GM18519 (cell line): ENCODE data around the gene NKD1.

Experiments
- ATAC-seq: cut with Tn5 transposase; IDR thresholded peaks from one replicate; pipeline ENCODE4 v1.9.1; 2021; ENCODE audit warnings: mild to moderate bottlenecking, moderate library complexity; ENCODE audit not compliant: unreplicated experiment, low FRiP score

Gene NKD1

DNA sequence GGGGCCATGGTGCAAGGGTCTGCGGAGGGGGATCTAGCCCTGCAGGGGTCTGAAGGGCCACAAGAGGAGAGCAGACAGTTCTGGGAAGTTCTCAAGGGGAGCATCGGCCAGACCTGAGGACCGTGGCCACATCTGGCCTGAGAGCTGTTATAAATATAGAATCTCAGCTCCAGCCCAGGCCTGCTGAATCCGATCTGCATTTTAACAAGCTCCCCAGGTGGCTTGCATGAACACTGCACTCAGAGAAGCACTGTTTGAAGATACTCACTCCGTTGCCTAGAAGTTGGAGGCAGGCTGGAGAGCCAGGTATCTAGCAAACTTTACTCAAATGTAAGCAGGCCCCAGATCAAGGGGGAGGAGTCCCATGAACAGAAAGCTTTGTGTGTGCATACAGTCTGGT lies 61.3 kb downstream of the NKD1 start:
- ATAC-seq: no peak

DNA sequence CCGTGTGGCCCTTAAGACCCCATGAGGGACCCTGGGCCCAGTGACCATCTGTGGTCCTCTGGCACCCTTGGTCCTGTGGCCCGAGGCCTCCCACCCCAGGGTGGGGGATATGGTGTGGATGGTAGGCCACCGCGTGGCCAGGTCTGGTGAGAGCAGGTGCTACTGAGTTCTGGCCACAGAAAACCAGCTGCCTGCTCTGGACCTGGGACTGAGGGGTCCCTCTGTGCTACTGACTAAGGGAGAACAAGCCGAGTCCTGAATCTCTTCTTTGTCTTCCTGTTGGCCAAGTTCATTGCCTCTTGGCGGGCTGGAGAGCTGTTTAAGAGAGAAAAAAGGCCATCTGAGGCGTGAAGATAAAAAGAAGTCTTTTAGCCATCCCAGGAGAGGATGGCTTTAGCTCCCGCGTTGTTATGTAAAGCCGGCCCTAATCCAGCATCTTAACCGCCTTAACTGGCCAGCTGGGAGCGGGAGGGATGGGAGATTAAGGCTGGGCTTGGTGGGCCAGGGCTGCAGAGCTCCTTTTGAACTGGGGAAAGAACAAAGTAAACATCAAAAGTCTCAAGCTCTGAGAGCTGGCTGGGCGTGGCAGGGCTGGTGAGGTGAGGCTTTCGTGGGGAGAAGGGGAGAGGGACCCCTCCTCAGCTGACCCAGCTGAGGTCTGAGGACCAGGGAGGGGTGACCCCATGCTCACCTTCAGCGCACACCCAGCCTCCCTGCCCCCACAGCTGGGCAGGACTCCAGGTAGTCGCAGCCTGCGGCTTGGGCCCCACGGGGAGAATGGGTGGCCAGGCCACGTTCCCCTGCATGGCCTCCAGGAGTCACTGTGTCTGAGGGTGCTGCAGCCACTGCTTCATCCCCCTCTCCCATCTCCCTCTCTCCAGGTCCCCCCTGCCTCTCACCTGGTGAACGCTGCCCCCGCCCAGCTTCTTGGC lies 62.4 kb downstream of the NKD1 start:
- ATAC-seq: no peak

DNA sequence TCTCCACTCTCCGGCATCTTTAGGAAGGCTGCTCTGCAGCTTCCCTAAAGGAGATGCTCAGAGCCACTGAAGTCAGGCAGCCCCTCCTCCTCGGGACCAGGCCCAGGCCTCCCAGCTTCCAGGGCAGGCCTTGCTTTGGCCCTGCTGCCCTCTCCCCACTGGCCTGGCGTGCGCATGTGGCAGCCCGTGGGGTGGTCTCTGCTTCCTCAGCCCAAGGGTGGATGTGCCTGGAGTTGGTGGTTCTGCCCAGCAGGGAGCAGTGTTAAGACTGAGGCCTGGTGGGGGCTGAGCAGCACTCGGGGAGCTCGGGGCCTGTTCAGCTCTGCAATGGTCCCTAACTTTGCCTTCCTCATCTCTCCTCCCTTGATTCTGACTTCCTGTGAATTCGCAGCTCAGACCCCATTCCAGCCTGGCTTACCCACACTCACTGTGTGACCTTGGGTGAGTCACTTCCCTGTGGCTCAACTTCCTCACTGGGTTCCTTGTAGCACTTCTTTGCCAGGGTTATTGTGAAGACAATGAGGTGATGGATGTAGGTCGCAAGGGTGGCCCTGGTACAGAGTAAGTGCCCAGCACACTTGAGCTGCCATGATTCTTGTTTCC lies 63.2 kb downstream of the NKD1 start:
- ATAC-seq: no peak

DNA sequence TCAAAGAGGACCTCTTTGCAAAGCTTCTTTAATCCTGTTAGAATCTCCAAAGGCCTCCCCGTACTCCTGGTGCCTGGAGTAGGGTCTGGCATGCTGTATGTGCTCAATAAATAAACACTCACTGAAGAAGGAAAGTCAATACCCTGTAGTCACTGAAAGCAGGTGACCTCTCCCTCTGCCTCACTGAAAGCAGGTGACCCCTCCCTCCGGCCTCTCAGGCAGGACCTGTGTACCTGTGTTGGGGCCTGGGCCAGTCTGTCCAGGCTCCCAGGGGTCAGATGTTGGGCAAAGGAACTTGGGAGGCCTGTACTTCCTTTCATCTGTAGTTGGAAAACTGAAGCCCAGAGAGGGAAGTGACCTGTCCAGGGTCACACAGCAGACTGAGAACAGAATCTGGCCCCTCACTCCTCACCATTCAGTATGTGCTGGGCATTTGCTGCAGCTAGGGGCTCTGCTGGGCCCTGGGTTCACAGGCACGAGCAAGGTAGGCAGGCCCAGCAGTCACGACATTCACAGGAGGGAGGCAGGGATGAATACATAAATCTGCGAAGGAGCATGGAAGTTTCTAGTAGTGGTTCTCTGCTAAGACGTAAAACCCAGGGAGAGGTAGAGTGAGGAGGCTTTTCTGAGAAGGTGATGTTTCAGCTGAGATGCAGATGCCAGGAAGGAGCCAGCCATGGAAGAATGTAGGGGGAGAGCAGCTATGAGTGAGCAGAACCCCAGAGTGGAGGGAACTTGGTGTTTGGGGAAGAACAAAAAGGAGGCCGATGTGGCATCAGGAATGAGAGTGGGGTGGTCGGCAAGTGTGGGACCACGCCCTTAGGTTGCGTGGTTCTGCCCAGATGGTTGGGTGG lies 64.0 kb downstream of the NKD1 start:
- ATAC-seq: no peak

DNA sequence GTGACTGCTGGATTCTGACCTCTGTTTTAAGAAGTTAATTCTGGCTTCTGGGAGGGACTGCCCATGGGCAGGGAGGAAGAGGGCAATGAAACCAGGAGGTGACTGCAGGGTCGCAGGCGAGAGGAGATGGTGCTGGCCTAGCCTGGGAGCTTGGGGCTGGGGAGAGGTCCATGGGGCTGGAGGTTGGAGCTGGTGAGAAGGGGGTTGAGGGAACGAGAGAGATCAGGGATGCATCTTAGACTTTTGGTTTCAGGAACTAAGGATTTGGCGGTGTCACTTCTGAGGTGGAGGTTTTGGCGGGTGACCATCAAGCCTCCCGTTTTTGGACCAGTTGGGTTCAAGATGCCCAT lies 64.6 kb downstream of the NKD1 start:
- ATAC-seq: no peak

DNA sequence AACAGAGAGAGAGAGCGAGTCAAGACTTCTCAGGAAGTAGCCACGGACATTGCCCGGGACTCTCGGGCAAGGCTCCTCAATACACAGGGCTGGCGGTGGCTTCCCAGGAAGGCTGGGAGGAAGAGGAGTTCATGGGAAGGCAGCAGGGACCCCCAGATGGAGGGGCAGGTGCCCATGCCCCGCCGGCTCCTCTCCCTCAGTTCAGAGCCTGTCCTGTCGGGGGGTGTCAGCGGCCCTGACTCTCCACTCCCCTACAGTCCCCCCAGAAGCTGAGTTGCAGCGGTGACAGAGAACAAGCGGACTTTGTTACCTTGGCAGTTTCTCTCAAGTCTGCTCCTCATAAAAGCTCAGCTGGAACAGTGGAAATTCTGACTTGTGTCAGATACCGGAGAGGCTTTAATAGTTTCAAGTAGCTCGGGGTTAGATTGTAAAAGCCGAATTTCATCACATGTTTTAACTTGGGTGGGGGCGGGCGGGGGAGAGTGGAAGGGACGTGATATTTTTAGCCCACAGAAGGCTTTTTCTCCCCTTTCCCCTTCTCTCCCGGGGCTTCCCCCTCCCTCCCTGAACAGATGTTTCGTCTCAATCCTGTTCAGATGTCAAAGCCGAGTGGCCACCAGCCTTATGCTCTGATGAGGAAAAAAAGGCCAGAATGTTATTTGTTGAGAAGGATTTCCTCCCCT lies 65.2 kb downstream of the NKD1 start:
- ATAC-seq: no peak

DNA sequence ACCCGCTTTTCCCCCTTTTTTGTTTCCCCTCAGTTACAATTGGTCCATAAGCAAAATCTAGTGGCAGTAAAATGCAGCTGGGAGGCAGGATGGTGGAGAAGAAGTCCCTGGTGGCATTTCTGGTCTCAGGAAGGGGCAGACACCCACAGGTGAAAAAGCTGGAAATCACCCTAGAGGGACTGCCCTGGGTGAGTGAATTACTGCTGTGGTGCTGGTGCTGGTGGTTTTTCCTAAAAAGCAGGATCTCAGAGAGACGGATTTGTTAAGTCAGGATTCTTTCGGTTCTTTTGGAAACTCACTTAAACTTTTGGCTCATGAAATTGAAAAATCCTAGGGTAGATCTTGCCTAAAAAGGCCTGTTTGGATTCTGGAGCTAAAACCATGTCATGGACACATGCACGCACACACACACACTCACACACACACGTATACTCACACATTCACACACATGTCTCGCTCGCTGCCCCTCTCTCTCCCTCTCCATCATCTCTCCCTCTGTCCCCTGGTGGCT lies 65.8 kb downstream of the NKD1 start:
- no peak for ATAC-seq

DNA sequence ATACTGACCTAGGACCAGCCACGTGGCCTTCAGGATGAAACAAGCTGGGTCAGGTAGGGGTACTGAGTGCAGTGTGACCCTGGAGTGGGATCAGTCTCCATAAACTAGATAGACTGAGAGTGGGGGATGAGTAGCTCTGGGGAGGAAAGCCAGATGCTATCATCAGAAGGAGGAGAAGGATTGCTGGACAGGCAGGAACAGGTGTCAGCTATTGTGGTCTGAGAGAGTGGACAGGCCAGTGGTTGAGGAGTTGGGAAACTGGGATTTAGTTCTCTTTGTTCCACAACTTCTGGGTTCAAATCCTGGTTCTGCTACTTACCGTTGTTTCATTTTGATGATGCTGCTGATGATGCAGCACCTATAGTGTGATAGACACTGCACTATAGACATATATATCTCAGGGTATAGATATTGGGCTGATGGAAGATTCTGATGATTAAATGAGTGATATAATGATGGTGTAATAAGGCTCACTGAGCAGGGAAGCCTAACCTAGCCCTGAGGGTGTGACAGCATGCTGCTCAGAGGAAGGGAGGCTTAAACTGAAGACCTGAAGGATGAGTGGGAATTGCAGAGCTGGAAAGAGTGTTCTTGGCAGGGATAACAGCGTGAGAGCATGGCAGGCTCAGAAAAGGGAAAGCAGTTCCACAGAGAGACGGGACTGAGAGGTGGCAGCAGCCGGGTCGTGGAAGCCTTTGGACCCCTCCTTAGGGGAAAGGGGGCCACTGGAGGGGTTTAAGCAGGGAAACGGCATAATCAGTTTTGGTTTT lies 66.9 kb downstream of the NKD1 start:
- no peak for ATAC-seq

DNA sequence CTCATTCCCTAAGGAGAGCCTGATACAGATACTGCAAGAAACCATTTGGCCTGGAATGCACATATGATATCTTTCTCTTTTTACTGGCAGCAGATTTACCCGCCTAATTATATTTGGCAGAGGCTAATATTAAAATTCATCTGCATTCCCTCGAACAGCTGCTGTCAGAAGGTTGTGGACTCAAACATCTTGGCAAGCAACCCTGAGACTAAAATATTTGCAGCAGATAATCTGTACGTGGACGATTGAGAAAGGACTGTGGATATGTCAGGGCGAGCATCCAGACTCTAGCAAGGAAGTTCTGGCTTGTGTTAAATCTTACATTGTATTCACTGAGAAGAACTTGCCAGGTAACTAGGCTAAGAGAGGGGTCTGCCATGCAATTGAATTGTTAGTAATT lies 67.7 kb downstream of the NKD1 start:
- ATAC-seq: no peak

DNA sequence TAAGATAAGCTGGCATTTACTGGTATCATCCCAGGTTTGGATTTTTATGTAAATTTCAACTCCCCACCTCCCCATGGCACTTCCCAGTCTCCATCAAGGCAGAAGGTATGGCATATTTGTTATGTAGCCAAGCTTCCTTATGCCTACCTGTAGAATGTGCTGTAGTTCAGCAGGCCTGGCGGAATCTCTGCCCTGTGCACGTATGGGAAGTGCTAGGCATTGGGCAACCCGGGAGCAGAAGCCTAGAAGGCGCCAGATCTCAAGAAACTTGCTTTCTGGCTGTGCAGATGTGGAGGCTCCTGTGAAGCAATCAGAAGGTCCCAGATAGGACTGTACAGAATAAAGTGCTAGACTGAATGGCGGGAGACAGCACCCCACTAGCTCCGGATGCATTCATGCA lies 68.2 kb downstream of the NKD1 start:
- no peak for ATAC-seq

DNA sequence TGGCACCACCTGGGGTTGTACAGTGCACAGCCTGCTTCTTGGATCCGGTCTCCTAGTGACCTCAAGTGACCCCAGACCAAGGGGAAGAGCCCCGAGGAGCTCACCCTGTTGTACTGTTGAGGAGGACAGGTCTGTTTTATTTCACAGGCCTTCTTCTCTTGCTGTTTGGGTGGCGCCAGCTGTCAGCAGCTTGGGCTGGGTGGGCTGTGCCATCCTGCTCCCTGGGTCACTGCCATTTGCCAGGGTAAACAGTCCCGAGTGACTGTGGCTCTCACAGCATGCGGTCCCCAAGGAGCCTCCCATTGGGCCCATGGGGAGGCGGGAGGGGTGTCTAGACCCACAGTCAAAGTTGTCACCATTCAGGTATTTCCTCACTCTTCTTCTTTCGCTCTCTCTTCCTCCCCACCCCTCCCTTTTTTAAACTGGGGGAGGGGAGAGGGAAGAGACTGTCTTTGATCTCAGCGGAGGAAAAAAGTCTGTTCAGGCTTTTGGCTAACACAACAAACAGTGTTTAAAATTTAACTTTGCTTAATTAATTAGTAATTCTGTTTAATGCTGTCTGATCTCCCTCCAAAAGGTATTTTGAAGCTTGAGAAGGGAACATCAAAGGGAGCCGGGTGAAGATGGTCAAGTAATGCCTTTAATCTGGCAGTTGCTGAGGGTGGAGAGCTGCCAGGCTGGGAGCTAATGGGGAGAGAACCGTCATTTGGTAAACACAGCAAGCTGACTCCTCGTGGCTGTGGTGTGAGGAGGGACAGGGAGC lies 68.9 kb downstream of the NKD1 start:
- no peak for ATAC-seq

DNA sequence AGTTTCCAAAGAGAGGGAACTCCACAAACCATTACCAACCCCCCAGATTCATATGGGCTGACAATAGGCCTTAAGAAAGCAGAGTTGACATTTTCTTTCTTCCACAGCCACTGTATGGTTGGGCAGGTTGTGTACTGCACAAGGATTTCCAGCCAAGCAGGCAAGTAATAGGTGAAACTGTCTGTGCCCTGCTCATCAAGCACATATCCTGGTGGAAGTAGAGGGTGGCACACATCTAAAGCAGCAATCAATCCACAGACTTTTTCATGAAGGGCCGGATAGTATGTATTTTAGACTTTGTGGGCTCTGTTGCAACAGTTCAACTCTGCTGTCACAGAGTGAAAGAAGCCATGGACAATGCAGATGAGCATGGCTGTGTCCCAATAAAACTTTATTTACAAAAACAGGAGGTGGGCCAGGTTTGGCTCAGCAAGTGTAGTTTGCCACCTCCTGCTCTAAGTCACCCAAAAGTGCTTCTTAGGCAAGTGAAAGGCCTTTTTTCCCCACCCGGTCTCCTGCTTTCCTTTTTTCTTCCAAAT lies 69.5 kb downstream of the NKD1 start:
- ATAC-seq: no peak

DNA sequence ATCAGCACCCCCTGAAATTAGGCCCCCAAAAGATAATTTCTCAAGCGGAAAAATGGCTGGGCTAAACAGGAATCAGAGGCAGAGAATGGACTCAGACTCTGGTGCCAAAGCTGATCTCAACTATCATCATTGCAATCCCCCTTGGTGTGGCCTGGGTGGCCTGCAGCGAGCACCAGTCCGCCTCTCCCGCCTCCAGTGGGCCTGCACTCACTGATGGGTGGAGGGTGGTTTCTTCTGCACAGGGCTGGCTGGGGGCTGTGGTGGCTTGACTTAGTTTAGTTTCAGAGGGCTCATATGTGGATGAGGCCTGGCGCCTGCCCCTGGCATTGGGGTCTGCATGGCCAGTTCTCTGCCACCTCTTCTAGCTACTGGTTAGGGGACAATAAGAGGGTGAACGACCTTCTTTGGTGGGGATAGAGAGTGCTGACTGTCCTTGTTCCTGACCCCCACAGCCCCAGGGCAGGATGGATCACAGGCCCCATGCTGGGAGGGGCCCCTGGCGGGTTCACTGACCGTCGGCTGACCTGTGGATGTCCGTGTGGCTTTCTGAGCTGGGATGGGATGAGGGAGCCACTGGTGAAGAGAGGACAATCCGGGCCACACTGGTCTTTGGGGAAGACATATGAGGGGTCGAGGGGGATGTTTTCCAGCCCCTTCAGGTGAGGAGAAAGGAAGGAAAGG lies 70.2 kb downstream of the NKD1 start:
- no peak for ATAC-seq

DNA sequence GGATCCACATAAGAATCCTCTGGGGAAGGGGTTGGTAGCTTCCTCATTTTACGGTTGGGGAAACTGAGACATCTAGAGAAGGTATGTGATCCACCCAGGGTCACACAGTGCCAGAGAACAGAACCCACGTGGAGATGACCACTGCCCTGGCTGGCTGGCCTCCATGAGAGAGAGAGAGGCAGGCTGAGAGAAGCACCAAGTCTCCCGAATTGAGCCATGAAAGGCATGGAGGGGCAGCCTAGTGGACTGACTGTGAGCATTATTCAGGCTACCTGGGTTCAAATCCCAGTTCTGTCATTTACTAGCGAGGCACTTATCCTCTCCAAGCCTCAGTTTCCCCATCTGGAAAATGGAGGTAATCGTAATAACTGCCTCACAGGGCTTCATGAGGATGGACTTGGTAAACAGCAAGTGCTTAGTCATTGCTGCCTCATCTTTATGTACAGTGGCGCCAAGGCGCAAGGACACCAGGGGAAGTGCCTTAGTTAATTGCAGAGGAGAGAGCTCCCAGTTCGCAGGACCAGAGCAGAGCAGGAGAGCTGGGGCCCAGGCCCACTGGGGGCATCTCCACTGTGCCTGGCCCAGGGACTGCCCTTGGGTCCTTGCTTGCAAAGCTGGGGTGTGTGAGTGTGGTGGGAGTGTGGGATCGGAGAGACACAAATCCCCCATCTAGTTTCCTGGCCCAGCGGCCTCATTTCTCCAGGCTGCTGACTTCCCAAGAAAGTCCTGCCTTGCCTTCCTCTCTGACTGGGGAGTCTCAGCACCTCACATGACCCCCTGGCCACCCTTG lies 71.7 kb downstream of the NKD1 start:
- no peak for ATAC-seq

DNA sequence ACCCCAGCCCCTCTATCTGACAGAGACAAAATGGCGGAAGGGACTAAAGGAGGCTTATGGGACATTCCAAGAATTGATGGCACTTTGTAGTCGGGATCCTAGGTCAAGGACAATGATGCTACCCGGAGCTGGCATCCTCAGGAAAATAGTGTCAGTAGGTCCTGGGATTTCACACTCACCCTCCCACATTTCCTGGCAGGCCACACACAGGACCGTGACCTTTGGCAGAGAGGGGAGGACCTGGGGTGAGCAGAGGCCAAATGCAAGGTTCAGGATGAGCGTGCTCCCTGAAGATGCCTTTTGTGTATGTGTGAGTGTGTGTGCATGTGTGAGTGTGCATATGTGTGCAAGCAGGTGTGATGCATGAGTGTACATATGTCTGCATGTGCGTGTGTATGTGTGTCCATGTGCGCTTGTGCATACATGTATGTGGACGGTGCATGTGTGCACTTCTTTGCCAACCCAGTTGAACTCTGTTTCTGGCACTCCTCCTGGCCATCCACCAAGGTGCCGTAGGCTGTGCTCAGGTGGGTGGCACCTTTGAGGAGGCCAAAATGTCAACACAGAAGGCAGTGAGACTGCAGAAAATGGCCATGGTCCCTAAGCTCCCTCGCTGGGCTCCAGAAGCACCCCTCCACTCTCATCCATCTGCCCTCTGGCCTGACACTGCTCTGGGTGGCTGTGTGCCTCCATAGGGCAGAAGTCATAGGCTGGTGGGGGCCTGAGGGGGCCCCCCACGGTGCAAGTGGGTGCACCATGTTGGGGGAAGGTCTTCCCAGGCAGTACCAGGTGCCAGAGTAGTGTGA lies 72.7 kb downstream of the NKD1 start:
- no peak for ATAC-seq

DNA sequence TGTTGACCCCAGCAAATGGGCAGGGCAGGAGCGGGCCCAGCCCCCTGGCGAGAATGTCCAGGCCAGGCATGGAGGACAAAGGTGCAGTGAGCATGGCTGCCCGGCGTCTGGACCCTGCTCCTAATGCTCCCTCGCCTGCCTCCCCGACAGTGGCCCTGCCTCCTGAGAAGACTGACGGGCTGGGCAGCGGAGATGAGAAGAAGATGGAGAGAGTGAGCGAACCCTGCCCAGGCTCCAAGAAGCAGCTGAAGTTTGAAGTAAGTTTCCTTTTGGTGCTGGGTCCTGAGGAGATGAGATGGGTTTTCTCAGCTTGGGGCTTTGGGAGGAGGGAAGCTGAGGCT lies 73.2 kb downstream of the NKD1 start:
- no peak for ATAC-seq

DNA sequence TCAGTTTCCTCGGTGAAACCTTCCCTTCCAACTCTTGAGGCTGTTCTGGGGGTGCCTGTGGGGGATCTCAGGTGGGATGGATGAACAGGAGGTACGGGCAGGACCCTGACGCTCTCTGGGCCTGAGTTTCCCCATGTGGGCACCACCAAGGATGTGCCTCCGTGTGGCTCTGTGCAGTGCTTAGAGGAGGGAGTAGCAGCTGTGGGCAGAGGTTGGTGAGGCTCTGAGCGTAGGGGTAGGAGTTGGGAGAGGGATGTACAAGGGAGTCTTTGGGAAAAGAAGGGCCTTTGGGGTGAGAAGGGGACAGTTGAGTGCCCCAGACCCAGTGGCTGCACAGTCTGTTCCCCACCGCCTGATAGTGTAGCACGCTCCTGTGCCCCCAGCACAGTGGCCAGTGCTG lies 73.8 kb downstream of the NKD1 start:
- no peak for ATAC-seq
